Measurements from ENCODE around the gene PAFAH2. TPM values are rescaled to one million over a fixed set of nuclear protein-coding genes. Genes with fewer than 3 reads are reported as not detected.

PAFAH2 gene
- total RNA-seq, 1 experiment from 2014 or later, result 13.0 TPM

- no TSS peak for BruUV-seq (replicated peaks)
- POLR2A ChIA-PET, result no interaction called here
- CTCF ChIA-PET, result no interaction called here
- Histone ChIP-seq H3K4me2 (ENCODE audit: low read length) (no peak overlapping the region), H3K9me2 (ENCODE audit: insufficient read depth) (no peaks in the 10 kb centered on the region), H4K20me1 (ENCODE audit: insufficient read depth) (no peaks in the 10 kb centered on the region), H3K36me3 (ENCODE audit: control insufficient read depth in 1 of 2, insufficient read depth in 2 of 2, low read length in 2 of 2) (no peaks in the 10 kb centered on the region), H3K79me2 (ENCODE audit: insufficient read depth, low read length) (no peaks in the 10 kb centered on the region), H3K27ac (ENCODE audit: low read depth, low read length) (no peak overlapping the region), H3K4me1 (ENCODE audit: control insufficient read depth in 1 of 2, insufficient read depth in 2 of 2, low read length in 2 of 2) (no peaks in the 10 kb centered on the region), H3K27me3 (ENCODE audit: insufficient read depth, low read length) (no peaks in the 10 kb centered on the region), H2AFZ (ENCODE audit: low read depth, low read length, poor library complexity, severe bottlenecking) (no peak overlapping the region), H3K4me3 (replicated peaks in 1 of 2; ENCODE audit: low read depth in 1 of 2, low read length in 2 of 2) (no peak overlapping the region), H3K9ac (ENCODE audit: low read length) (no peak overlapping the region), H3K9me3 (ENCODE audit: control insufficient read depth in 1 of 2, insufficient read depth in 1 of 2, low read depth in 1 of 2, low read length in 2 of 2) (no peaks in the 10 kb centered on the region)
- DNase-seq (ENCODE audit: low read depth, low spot score), result no peak
- no peak for ATAC-seq
- intact Hi-C loops (cut with micrococcal nuclease), result no loop called here
- TF ChIP-seq SRF (IDR thresholded peaks at IDR 0.05; ENCODE audit: low read depth), result no peak
- no peak for TF ChIP-seq FOSL1 (IDR thresholded peaks at IDR 0.05; ENCODE audit: low read depth)
- TF ChIP-seq RAD21 (IDR thresholded peaks at IDR 0.05; ENCODE audit: low read depth), result no peak
- no peak for TF ChIP-seq SP1 (IDR thresholded peaks at IDR 0.05; ENCODE audit: low read depth)
- no peak for TF ChIP-seq SIN3A (IDR thresholded peaks at IDR 0.05; ENCODE audit: low read depth)
- TF ChIP-seq CBX3 (IDR thresholded peaks at IDR 0.05; ENCODE audit: low read depth), result no peak
- TF ChIP-seq CTCF (IDR thresholded peaks at IDR 0.05 in 2 of 3, conservative IDR thresholded peaks at IDR 0.05 in 1 of 3; ENCODE audit: borderline replicate concordance in 1 of 3, insufficient read depth in 1 of 3, low read depth in 2 of 3, low read length in 2 of 3), result no peak
- TF ChIP-seq ATF3 (IDR thresholded peaks at IDR 0.05), result no peak
- TF ChIP-seq CEBPB (IDR thresholded peaks at IDR 0.05; ENCODE audit: low read depth), result no peak
- no peak for TF ChIP-seq EZH2 (IDR thresholded peaks at IDR 0.05)
- no peak for TF ChIP-seq MAX (IDR thresholded peaks at IDR 0.05)
- TF ChIP-seq POLR2A (IDR thresholded peaks at IDR 0.05; ENCODE audit: borderline replicate concordance, extremely low read depth, insufficient read depth, insufficient read length), result no peak
- TF ChIP-seq YY1 (IDR thresholded peaks at IDR 0.05; ENCODE audit: extremely low read depth, insufficient replicate concordance, low read depth, low read length), result no peak
- RAD21 ChIA-PET (ENCODE audit: low non-redundant PET in 1 of 2, low total read pairs in 2 of 2, uncharacterized antibody in 2 of 2, unreplicated experiment in 2 of 2), result no interaction called here
Measured at GRCh38 chr1:25945761-25946160, 52.1 kb downstream of the PAFAH2 start.
